GM12873 (cell line): ENCODE measurements around the gene ABCB8.

Source experiments
- TF ChIP-seq, protein P1 (sequence below): IDR thresholded peaks from 2 replicates; pipeline ENCODE4 v1.5.1; 2012; ENCODE audit warnings: low read depth, mild to moderate bottlenecking, moderate library complexity, low read length, control low read depth; ENCODE audit not compliant: insufficient read depth; ENCODE audit errors: missing control alignments

The ABCB8 gene

DNA sequence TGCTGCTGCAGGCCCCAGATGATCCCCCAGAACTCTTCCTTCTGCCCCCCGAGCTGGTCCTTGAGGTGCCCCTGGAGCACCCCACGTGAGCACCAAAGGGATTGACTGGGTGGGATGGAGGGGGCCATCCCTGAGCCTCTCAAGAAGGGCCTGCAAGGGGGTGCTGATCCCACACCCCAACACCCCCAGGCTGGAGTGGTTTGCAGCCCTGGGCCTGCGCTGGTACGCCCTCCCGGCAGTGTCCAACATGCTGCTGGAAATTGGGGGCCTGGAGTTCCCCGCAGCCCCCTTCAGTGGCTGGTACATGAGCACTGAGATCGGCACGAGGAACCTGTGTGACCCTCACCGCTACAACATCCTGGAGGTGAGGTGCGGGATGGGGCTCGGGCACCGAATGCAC lies 29.2 kb upstream of the ABCB8 start:
- TF ChIP-seq, protein P1, sequence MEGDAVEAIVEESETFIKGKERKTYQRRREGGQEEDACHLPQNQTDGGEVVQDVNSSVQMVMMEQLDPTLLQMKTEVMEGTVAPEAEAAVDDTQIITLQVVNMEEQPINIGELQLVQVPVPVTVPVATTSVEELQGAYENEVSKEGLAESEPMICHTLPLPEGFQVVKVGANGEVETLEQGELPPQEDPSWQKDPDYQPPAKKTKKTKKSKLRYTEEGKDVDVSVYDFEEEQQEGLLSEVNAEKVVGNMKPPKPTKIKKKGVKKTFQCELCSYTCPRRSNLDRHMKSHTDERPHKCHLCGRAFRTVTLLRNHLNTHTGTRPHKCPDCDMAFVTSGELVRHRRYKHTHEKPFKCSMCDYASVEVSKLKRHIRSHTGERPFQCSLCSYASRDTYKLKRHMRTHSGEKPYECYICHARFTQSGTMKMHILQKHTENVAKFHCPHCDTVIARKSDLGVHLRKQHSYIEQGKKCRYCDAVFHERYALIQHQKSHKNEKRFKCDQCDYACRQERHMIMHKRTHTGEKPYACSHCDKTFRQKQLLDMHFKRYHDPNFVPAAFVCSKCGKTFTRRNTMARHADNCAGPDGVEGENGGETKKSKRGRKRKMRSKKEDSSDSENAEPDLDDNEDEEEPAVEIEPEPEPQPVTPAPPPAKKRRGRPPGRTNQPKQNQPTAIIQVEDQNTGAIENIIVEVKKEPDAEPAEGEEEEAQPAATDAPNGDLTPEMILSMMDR: no peak

GRCh38 chr7:150999497-151000230 lies 28.6 kb upstream of the ABCB8 start:
- TF ChIP-seq, protein P1: no peak

GRCh38 chr7:151000897-151001495 lies 27.3 kb upstream of the ABCB8 start:
- TF ChIP-seq, protein P1: no peak

DNA sequence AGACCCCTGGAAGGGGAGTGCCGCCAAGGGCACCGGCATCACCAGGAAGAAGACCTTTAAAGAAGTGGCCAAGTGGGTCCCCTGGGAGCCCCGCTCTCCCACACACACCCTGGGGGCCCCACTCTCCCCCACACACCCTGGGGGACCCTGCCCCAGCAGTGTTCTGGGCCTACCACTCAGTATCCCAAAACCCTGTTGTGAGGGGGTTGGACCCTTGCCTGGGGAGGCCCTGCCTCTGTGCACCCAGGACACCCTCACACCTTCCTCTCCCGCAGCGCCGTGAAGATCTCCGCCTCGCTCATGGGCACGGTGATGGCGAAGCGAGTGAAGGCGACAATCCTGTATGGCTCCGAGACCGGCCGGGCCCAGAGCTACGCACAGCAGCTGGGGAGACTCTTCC lies 26.7 kb upstream of the ABCB8 start:
- TF ChIP-seq, protein P1: no peak

DNA sequence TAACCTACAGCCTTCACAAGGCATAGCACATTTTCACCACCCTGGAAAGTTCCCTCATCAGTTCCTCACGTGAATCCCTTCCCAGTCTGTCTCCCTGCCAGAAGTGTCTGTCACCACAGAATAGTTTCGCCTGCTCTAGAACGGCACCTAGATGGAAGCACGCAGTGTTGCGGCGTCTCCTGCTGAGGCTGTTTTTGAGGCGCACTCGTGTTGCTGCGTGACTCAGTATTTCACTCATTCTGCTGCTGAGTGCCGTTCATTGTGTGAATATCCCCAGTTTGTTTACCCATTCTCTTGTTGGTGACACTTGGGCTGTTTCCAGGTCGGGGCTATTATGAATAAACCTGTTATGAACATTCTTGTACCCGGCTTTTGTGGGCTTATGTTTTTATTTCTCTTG lies 24.7 kb upstream of the ABCB8 start:
- TF ChIP-seq, protein P1: no peak

- TF ChIP-seq, protein P1: no peak
These were observed 22.7 kb upstream of the ABCB8 start for GRCh38 chr7:151005566-151005965.

DNA sequence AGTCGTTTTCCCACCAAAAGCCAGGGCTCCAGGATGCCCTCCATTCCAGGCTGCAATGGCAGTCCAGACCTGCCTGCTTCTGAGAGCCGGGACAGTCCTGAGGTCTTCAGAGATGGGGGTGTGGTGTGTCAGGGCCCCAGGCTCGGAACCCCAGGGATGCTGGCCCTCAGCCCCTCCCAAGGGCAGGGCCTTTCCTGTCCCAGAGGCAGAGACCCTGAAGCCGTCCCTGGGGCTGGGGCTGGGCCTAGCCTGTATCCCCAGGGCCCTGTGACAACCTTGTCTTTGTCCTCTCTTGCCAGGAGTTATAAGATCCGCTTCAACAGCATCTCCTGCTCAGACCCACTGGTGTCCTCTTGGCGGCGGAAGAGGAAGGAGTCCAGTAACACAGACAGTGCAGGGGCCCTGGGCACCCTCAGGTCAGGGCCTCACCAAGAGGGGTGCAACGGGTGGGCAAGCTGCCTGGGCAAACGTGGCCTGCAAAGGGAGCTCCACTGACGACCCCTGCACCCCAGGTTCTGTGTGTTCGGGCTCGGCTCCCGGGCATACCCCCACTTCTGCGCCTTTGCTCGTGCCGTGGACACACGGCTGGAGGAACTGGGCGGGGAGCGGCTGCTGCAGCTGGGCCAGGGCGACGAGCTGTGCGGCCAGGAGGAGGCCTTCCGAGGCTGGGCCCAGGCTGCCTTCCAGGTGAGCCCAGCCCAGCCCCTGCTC lies 21.5 kb upstream of the ABCB8 start:
- TF ChIP-seq, protein P1: no peak
